GM23338 (cell line): Measurements from ENCODE around the gene PER1.

Experiments used
- CREB1 ChIP-seq: fragments of 250-450 bp; sonication (Bioruptor Pico); IDR thresholded peaks from 2 replicates; pipeline ENCODE4 v1.5.0; 2020; ENCODE audit warnings: low read depth, mild to moderate bottlenecking, moderate library complexity
- EZH2 ChIP-seq: fragments of 200-600 bp; sonication (generic); IDR thresholded peaks from one replicate; pipeline ENCODE4 v1.8.0; 2017; ENCODE audit warnings: antibody characterized with exemption, mild to moderate bottlenecking, low read depth; ENCODE audit not compliant: unreplicated experiment
- EZH2phosphoT487 ChIP-seq: fragments of 200-600 bp; sonication (generic); IDR thresholded peaks from one replicate; pipeline ENCODE4 v1.8.1; 2018; ENCODE audit warnings: antibody characterized with exemption; ENCODE audit not compliant: unreplicated experiment
- JUNB ChIP-seq: IDR thresholded peaks from one replicate; pipeline ENCODE4 v1.6.1; 2016; ENCODE audit warnings: antibody characterized with exemption; ENCODE audit not compliant: unreplicated experiment
- NANOG ChIP-seq: IDR thresholded peaks from 2 replicates; pipeline ENCODE4 v1.6.1; 2016; ENCODE audit warnings: antibody characterized with exemption, borderline replicate concordance
- POLR2AphosphoS5 ChIP-seq: IDR thresholded peaks from 2 replicates; pipeline ENCODE4 v1.6.1; 2016; ENCODE audit warnings: antibody characterized with exemption, low read depth
- ZNF114 ChIP-seq: fragments of 250-450 bp; sonication (Bioruptor Pico); IDR thresholded peaks from 2 replicates; pipeline ENCODE4 v1.5.0; 2020; ENCODE audit warnings: mild to moderate bottlenecking, moderate library complexity
- ZNF331 ChIP-seq: fragments of 250-450 bp; sonication (Bioruptor Pico); IDR thresholded peaks from 2 replicates; pipeline ENCODE4 v1.5.0; 2020; ENCODE audit warnings: low read depth, mild to moderate bottlenecking, moderate library complexity
- TF ChIP-seq, protein P1 (sequence below), 2 experiments: fragments of 200-600 bp in 1 of 2; sonication (generic) in 1 of 2; conservative IDR thresholded peaks; 2 replicates each; pipeline versions ENCODE4 v1.5.1 to v1.6.1; 2016 to 2017; ENCODE audit warnings: antibody characterized with exemption in 2 of 2, low read depth in 2 of 2, mild to moderate bottlenecking in 2 of 2, moderate library complexity in 1 of 2
- TF ChIP-seq, protein P2 (sequence below): IDR thresholded peaks from one replicate; pipeline ENCODE4 v1.6.1; 2018; ENCODE audit warnings: antibody characterized with exemption; ENCODE audit not compliant: unreplicated experiment
- TF ChIP-seq, protein P3 (sequence below): fragments of 250-450 bp; sonication (Bioruptor Pico); IDR thresholded peaks from 2 replicates; pipeline ENCODE4 v1.5.0; 2020; ENCODE audit warnings: mild to moderate bottlenecking, moderate library complexity

DNA sequence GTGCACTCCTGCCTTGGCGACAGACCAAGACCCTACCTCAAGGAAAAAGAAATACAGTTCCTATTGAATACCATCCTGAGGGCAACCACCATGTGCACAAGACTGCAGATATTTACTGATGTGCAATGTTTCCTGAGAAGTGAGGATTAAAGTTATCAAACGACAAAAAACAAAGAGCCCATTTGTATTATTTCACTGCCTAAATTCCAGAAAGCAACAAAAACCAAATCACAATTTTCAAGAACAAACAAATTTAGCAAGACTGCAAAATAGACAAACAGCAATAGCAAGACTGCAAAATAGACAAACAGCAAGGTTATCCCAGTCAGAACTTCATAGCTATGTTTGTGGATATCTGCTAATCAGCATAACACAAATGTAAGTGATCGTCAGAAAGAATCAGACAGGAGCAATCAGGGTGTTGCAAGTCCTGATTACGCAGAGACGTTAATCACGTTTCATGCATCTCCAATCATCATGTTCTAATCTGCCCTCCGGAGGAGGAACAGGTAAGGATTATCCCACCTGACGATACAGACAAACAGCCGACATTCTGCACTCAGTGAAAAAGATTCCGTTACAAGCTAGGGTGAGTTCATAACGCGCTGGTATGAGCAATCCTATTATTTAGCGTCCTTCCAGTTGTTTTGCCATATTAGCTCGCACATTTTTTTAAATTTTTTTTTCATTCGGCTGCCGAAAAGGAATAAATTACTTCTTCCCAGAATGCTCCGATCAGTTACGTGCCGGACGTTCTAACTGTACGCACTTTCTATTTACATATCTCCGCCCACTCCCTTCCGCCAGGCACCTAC is 21.1 kb upstream of the PER1 start:
- TF ChIP-seq, protein P1, sequence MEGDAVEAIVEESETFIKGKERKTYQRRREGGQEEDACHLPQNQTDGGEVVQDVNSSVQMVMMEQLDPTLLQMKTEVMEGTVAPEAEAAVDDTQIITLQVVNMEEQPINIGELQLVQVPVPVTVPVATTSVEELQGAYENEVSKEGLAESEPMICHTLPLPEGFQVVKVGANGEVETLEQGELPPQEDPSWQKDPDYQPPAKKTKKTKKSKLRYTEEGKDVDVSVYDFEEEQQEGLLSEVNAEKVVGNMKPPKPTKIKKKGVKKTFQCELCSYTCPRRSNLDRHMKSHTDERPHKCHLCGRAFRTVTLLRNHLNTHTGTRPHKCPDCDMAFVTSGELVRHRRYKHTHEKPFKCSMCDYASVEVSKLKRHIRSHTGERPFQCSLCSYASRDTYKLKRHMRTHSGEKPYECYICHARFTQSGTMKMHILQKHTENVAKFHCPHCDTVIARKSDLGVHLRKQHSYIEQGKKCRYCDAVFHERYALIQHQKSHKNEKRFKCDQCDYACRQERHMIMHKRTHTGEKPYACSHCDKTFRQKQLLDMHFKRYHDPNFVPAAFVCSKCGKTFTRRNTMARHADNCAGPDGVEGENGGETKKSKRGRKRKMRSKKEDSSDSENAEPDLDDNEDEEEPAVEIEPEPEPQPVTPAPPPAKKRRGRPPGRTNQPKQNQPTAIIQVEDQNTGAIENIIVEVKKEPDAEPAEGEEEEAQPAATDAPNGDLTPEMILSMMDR (conservative IDR thresholded peaks at IDR 0.05; ENCODE audit: low read depth in 2 of 2), result no peak; a peak in 1 of 4 replicates
- TF ChIP-seq, protein P2, sequence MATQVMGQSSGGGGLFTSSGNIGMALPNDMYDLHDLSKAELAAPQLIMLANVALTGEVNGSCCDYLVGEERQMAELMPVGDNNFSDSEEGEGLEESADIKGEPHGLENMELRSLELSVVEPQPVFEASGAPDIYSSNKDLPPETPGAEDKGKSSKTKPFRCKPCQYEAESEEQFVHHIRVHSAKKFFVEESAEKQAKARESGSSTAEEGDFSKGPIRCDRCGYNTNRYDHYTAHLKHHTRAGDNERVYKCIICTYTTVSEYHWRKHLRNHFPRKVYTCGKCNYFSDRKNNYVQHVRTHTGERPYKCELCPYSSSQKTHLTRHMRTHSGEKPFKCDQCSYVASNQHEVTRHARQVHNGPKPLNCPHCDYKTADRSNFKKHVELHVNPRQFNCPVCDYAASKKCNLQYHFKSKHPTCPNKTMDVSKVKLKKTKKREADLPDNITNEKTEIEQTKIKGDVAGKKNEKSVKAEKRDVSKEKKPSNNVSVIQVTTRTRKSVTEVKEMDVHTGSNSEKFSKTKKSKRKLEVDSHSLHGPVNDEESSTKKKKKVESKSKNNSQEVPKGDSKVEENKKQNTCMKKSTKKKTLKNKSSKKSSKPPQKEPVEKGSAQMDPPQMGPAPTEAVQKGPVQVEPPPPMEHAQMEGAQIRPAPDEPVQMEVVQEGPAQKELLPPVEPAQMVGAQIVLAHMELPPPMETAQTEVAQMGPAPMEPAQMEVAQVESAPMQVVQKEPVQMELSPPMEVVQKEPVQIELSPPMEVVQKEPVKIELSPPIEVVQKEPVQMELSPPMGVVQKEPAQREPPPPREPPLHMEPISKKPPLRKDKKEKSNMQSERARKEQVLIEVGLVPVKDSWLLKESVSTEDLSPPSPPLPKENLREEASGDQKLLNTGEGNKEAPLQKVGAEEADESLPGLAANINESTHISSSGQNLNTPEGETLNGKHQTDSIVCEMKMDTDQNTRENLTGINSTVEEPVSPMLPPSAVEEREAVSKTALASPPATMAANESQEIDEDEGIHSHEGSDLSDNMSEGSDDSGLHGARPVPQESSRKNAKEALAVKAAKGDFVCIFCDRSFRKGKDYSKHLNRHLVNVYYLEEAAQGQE, result no peak
- TF ChIP-seq POLR2AphosphoS5, result peak; percentile 100
- peak; percentile 26; the same call in 1 of the 2 replicates for TF ChIP-seq NANOG
- TF ChIP-seq, protein P3, sequence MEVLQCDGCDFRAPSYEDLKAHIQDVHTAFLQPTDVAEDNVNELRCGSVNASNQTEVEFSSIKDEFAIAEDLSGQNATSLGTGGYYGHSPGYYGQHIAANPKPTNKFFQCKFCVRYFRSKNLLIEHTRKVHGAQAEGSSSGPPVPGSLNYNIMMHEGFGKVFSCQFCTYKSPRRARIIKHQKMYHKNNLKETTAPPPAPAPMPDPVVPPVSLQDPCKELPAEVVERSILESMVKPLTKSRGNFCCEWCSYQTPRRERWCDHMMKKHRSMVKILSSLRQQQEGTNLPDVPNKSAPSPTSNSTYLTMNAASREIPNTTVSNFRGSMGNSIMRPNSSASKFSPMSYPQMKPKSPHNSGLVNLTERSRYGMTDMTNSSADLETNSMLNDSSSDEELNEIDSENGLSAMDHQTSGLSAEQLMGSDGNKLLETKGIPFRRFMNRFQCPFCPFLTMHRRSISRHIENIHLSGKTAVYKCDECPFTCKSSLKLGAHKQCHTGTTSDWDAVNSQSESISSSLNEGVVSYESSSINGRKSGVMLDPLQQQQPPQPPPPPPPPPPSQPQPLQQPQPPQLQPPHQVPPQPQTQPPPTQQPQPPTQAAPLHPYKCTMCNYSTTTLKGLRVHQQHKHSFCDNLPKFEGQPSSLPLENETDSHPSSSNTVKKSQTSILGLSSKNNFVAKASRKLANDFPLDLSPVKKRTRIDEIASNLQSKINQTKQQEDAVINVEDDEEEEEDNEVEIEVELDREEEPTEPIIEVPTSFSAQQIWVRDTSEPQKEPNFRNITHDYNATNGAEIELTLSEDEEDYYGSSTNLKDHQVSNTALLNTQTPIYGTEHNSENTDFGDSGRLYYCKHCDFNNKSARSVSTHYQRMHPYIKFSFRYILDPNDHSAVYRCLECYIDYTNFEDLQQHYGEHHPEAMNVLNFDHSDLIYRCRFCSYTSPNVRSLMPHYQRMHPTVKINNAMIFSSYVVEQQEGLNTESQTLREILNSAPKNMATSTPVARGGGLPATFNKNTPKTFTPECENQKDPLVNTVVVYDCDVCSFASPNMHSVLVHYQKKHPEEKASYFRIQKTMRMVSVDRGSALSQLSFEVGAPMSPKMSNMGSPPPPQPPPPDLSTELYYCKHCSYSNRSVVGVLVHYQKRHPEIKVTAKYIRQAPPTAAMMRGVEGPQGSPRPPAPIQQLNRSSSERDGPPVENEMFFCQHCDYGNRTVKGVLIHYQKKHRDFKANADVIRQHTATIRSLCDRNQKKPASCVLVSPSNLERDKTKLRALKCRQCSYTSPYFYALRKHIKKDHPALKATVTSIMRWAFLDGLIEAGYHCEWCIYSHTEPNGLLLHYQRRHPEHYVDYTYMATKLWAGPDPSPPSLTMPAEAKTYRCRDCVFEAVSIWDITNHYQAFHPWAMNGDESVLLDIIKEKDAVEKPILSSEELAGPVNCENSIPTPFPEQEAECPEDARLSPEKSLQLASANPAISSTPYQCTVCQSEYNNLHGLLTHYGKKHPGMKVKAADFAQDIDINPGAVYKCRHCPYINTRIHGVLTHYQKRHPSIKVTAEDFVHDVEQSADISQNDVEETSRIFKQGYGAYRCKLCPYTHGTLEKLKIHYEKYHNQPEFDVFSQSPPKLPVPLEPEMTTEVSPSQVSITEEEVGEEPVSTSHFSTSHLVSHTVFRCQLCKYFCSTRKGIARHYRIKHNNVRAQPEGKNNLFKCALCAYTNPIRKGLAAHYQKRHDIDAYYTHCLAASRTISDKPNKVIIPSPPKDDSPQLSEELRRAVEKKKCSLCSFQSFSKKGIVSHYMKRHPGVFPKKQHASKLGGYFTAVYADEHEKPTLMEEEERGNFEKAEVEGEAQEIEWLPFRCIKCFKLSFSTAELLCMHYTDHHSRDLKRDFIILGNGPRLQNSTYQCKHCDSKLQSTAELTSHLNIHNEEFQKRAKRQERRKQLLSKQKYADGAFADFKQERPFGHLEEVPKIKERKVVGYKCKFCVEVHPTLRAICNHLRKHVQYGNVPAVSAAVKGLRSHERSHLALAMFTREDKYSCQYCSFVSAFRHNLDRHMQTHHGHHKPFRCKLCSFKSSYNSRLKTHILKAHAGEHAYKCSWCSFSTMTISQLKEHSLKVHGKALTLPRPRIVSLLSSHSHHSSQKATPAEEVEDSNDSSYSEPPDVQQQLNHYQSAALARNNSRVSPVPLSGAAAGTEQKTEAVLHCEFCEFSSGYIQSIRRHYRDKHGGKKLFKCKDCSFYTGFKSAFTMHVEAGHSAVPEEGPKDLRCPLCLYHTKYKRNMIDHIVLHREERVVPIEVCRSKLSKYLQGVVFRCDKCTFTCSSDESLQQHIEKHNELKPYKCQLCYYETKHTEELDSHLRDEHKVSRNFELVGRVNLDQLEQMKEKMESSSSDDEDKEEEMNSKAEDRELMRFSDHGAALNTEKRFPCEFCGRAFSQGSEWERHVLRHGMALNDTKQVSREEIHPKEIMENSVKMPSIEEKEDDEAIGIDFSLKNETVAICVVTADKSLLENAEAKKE (CRISPR knock-in tag), result 0 out of 2 replicates have a peak, but pooled peaks have one; percentile 37
- no peak for TF ChIP-seq EZH2
- TF ChIP-seq ZNF331 (CRISPR knock-in tag), result peak; percentile 46; the same call in 1 of the 2 replicates
- peak; percentile 47; the same call in 1 of the 2 replicates for TF ChIP-seq ZNF114
- no peak for TF ChIP-seq EZH2phosphoT487
- TF ChIP-seq JUNB, result peak; percentile 24
- peak; percentile 81 for TF ChIP-seq CREB1 (CRISPR knock-in tag)
